PC-9 (cell line): Measurements from ENCODE around the gene BANP. TPM values are rescaled to one million over a fixed set of nuclear protein-coding genes. Genes with fewer than 3 reads are reported as not detected.
"Not testable (repeated sequence)": the region's sequence is repeated elsewhere in the genome, so short reads cannot be mapped to it uniquely, and the experiment has no call there.

Experiments used
- BruUV-seq: library from RNA; stranded (reverse); fragments of 400-500 nt; replicated peaks from 2 replicates; lab custom pipeline; 2021; lab: Mats Ljungman, UMichigan
- CTCF ChIA-PET: fragments of 300-600 bp; sonication (Branson Sonifier 250); formaldehyde crosslinking; loops from one replicate; lab custom pipeline; 2022; ENCODE audit warnings: antibody characterized with exemption; lab: Charles Lee
- POLR2A ChIA-PET: fragments of 300-600 bp; sonication (Branson Sonifier 250); formaldehyde crosslinking; loops from one replicate; lab custom pipeline; 2022; ENCODE audit warnings: antibody characterized with exemption; ENCODE audit not compliant: unreplicated experiment; lab: Charles Lee
- DNase-seq, 2 experiments: peaks; one replicate each; pipeline versions ENCODE4 v3.0.0 to v3.0.0-alpha.2; 2015 to 2022; ENCODE audit warnings: mixed read lengths in 1 of 2
- H2AFZ ChIP-seq: fragments of 200-600 bp; sonication (generic); 2 replicates; pipeline ENCODE4 v1.8.1; 2017; ENCODE audit warnings: antibody characterized with exemption
- H3F3A ChIP-seq: fragments of 200-600 bp; sonication (generic); 2 replicates; pipeline ENCODE4 v1.8.1; 2017; ENCODE audit warnings: antibody characterized with exemption, mild to moderate bottlenecking, low read depth; ENCODE audit not compliant: insufficient read depth
- H3K27ac ChIP-seq: fragments of 200-600 bp; sonication (generic); 2 replicates; pipeline ENCODE4 v1.6.1; 2016; ENCODE audit warnings: mixed run types
- H3K27me3 ChIP-seq: fragments of 200-600 bp; sonication (generic); 2 replicates; pipeline ENCODE4 v1.6.1; 2016; ENCODE audit warnings: low read depth, mixed run types; ENCODE audit not compliant: insufficient read depth
- H3K36me3 ChIP-seq: fragments of 200-600 bp; sonication (generic); 2 replicates; pipeline ENCODE4 v1.6.1; 2016; ENCODE audit warnings: low read depth, mixed run types
- H3K4me1 ChIP-seq: fragments of 200-600 bp; sonication (generic); replicated peaks from 2 replicates; pipeline ENCODE4 v1.6.1; 2016; ENCODE audit warnings: mixed run types; ENCODE audit not compliant: insufficient read depth
- H3K4me2 ChIP-seq: fragments of 200-600 bp; sonication (generic); 2 replicates; pipeline ENCODE4 v1.6.1; 2017; ENCODE audit warnings: mixed run types
- H3K4me3 ChIP-seq: fragments of 200-600 bp; sonication (generic); 2 replicates; pipeline ENCODE4 v1.6.1; 2016; ENCODE audit warnings: mixed run types
- H3K79me2 ChIP-seq: fragments of 200-600 bp; sonication (generic); 2 replicates; pipeline ENCODE4 v1.6.1; 2017; ENCODE audit warnings: low read depth, mixed run types
- H3K9me2 ChIP-seq: fragments of 200-600 bp; sonication (generic); 2 replicates; pipeline ENCODE4 v1.8.1; 2017; ENCODE audit warnings: mild to moderate bottlenecking; ENCODE audit not compliant: insufficient read depth
- H3K9me3 ChIP-seq: fragments of 200-600 bp; sonication (generic); 2 replicates; pipeline ENCODE4 v1.8.1; 2016; ENCODE audit warnings: low read depth; ENCODE audit not compliant: insufficient read depth
- H4K20me1 ChIP-seq: fragments of 200-600 bp; sonication (generic); 2 replicates; pipeline ENCODE4 v1.8.1; 2017; ENCODE audit not compliant: insufficient read depth
- EZH2 ChIP-seq: fragments of 200-600 bp; sonication (generic); IDR thresholded peaks from 2 replicates; pipeline ENCODE4 v1.8.0; 2017; ENCODE audit warnings: antibody characterized with exemption, low read depth
- intact Hi-C: fragments of 100-400 bp; cut with micrococcal nuclease; formaldehyde crosslinking; loops from one replicate; pipeline ENCODE4 v1.10.0; 2022; ENCODE audit not compliant: unreplicated experiment
- total RNA-seq: library from RNA; stranded (reverse); gene quantifications from 2 replicates; pipeline ENCODE4 v1.2.3, GENCODE V29; 2021
- TF ChIP-seq, protein P1 (sequence below): fragments of 200-600 bp; sonication (generic); conservative IDR thresholded peaks from 2 replicates; pipeline ENCODE4 v1.6.1; 2017; ENCODE audit warnings: mixed run types, antibody characterized with exemption, mild to moderate bottlenecking, moderate library complexity

Gene BANP
- total RNA-seq, 1 experiment from 2014 or later = 73.2 TPM

DNA sequence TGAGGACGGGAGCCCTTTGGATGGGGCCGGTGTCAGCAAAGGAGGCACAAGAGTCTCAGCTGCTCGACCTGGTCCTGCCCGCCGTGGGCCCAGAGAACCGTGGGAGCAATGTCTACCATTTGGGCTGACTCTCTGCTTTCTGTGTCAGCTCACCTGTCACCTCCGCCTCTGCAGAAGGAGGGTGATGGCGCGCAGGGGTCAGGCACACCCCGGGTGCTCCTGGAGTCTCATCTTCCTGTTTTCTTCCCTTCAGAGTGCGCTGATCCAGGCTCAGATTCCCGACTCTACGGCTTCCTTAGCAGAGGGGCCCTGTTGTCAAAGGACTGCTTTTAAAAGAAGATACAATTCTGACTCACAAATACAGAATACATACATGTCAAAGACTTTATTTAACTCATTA lies 167.1 kb downstream of the BANP start:
- Histone ChIP-seq H2AFZ (0 out of 2 replicates have a peak overlapping the region, but pooled peaks have one; percentile 56), H3K4me2 (peak overlapping the region; percentile 72), H3K4me1 (peaks cover 28% of the 10 kb centered on the region), H3K9me3 (no peaks in the 10 kb centered on the region), H3K79me2 (no peaks in the 10 kb centered on the region), H3K4me3 (peak overlapping the region; percentile 36; the same call in 1 of the 2 replicates), H3K27ac (peak overlapping the region; percentile 88), H3F3A (peaks cover 22% of the 10 kb centered on the region), H3K27me3 (no peaks in the 10 kb centered on the region), H4K20me1 (no peaks in the 10 kb centered on the region), H3K9me2 (no peaks in the 10 kb centered on the region), H3K36me3 (no peaks in the 10 kb centered on the region)
- ChIA-PET CTCF (no interaction called here), POLR2A (interaction anchor here (0.6 to 0.8 kb wide), 2 partner anchors 9 to 265 kb away, joined by 3 read pairs; no protein-coding TSS in a partner anchor)
- TF ChIP-seq, protein P1, sequence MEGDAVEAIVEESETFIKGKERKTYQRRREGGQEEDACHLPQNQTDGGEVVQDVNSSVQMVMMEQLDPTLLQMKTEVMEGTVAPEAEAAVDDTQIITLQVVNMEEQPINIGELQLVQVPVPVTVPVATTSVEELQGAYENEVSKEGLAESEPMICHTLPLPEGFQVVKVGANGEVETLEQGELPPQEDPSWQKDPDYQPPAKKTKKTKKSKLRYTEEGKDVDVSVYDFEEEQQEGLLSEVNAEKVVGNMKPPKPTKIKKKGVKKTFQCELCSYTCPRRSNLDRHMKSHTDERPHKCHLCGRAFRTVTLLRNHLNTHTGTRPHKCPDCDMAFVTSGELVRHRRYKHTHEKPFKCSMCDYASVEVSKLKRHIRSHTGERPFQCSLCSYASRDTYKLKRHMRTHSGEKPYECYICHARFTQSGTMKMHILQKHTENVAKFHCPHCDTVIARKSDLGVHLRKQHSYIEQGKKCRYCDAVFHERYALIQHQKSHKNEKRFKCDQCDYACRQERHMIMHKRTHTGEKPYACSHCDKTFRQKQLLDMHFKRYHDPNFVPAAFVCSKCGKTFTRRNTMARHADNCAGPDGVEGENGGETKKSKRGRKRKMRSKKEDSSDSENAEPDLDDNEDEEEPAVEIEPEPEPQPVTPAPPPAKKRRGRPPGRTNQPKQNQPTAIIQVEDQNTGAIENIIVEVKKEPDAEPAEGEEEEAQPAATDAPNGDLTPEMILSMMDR = no peak
- no peak for TF ChIP-seq EZH2
- DNase-seq = peak in 1 of 2 experiments; percentile 15
- intact Hi-C loops = no loop called here
- BruUV-seq = no TSS peak

DNA sequence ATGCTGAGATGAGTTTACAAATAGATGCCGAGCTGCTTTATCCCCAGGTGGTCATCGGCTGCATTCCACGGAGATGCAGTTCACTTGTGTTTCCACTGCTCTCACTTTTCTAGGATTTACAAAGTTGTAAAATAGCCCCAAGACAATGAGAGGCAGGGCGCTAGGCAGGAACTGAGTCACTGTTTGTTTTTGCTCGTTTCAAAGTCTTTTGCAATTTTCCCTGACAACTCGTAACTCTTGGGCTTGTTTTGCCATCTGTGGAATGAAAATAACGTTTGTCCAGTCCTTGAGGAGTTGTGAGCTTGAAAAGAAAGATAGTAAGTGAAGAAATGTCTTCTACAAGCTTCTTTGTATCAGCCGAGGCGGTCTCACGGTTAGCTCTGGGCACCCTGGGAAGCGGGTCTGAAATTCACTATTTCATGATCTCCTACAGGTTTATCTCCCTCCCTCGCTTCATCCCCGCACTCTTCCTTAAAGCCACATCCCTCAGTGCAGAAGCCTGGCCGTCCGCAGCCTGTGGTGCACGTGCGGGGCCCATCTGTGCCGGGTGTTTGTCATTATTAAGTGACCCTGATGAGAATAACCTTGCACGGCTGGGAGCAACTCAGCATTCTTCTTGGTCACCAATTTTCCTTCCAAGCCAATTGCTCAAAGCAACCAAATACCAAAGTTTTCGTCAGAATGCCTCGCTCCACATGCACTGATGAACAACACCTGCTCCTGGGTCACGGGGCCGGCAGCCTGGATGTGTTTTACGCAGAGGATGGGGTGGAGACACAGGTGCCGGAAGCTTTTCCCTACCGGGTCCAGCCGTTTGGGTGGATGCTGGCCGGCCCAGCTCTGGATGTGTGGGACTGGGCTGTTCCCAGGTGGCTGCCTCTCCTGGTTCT lies 167.9 kb downstream of the BANP start:
- Histone ChIP-seq H3K4me2 (peak overlapping the region; percentile 86), H3K4me3 (peak overlapping the region; percentile 42), H3F3A (peaks cover 22% of the 10 kb centered on the region), H3K27ac (peak overlapping the region; percentile 88), H3K4me1 (peaks cover 28% of the 10 kb centered on the region), H2AFZ (peak overlapping the region; percentile 35; the same call in 1 of the 2 replicates)
- BruUV-seq, intact Hi-C loops, H3K36me3 ChIP-seq, CTCF ChIA-PET, H3K9me2 ChIP-seq, H3K27me3 ChIP-seq, H4K20me1 ChIP-seq, H3K79me2 ChIP-seq, H3K9me3 ChIP-seq: not testable (repeated sequence)
- DNase-seq = peak; percentile 65 to 95
- POLR2A ChIA-PET = interaction anchor here (0.6 to 0.8 kb wide), 2 partner anchors 10 to 265 kb away, joined by 3 read pairs; no protein-coding TSS in a partner anchor

DNA sequence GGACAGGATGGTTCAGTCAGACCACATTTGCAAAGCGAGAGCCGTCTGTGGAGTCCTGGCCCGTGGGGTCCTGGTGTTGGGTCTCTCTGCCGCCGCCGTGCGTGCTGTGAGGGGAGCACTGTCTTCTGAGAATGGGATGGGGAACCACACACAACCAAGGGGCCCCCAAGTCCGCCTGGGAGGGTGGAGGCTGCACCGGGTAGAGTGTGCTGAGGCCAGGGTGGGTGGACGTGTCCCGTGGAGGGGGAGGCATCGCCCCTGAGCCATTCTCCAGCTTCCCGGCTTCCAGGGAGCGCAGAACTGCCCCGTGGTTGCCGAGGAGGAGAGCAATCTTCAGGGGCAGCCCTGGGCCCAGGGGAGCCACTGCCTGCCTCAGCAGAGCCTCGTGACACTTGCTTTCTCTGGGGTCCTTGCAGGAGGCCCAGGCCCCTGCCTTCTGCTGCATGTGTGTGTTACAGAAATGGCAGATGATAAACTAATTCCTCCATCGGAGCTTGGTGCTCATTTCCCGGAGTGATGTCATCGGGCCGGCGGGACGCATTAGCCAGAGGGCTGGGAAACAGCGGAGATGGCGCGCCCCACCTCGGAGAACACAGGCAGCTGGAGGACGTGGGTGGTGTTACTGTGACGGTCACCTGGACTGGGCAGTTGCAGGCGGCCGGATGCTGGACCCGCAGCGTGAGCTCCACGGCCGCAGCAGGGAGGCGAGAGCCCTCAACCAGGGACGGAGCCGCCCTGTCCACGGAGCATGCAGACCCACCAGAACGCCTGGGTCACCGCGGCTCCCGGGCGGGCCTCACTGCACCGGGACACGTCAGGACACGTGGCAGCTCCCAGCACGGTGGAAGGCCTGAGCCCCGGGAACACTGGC lies 168.9 kb downstream of the BANP start:
- intact Hi-C loops, POLR2A ChIA-PET, H4K20me1 ChIP-seq, DNase-seq, H3K27me3 ChIP-seq, CTCF ChIA-PET, H3K9me3 ChIP-seq, H3K79me2 ChIP-seq, H2AFZ ChIP-seq, BruUV-seq, H3K36me3 ChIP-seq, H3K9me2 ChIP-seq: not testable (repeated sequence)
- H3K27ac ChIP-seq = peak overlapping the region; percentile 88
- peak overlapping the region; percentile 86 for H3K4me2 ChIP-seq
- H3K4me1 ChIP-seq = peaks cover 28% of the 10 kb centered on the region
- H3K4me3 ChIP-seq = peak overlapping the region; percentile 42; the same call in 1 of the 2 replicates
- H3F3A ChIP-seq = peaks cover 22% of the 10 kb centered on the region
